ENCODE results near the gene RASGEF1C.

RASGEF1C gene

DNA sequence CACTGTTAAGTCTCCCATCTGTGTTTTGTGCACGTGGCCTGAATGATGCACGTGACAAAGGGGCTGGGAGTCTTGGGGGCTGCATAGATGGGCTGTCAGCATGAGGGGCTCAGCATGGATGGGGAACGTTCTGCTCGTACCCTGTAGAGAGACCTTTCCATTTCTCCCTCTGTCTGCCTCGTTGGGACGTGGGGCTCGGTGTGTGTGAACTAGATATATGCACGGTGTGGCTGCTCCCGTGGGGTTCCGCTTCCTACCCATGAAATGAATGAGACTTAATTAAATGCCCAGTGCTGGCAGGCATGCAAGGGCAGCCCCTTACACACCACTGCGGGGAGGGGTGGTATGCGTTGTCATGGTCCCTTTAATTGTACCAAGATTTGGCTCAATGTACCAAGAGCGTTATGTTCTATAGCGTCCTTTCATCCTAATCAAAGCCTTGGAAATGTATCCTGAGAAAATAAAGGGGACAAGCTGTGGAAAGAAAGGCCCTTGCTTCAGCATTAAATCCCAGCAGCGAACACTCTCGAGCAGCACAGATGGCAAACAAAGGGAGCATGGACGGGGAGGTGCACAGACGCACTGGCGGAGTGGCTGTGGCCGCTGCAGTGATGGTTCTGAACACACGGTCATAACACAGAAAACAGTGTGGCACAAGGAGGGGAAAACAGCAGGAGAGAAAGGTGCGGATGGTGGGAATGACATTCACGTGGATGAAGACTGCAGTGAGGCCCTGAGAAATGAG, 66.8 kb downstream of the RASGEF1C start:
- TF ChIP-seq EZH2phosphoT487 (conservative IDR thresholded peaks at IDR 0.05; ENCODE audit: low read length) = no peak
- TF ChIP-seq, protein P1, sequence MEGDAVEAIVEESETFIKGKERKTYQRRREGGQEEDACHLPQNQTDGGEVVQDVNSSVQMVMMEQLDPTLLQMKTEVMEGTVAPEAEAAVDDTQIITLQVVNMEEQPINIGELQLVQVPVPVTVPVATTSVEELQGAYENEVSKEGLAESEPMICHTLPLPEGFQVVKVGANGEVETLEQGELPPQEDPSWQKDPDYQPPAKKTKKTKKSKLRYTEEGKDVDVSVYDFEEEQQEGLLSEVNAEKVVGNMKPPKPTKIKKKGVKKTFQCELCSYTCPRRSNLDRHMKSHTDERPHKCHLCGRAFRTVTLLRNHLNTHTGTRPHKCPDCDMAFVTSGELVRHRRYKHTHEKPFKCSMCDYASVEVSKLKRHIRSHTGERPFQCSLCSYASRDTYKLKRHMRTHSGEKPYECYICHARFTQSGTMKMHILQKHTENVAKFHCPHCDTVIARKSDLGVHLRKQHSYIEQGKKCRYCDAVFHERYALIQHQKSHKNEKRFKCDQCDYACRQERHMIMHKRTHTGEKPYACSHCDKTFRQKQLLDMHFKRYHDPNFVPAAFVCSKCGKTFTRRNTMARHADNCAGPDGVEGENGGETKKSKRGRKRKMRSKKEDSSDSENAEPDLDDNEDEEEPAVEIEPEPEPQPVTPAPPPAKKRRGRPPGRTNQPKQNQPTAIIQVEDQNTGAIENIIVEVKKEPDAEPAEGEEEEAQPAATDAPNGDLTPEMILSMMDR (IDR thresholded peaks at IDR 0.05; ENCODE audit: insufficient read depth, low read length, poor library complexity, severe bottlenecking) = no peak

DNA sequence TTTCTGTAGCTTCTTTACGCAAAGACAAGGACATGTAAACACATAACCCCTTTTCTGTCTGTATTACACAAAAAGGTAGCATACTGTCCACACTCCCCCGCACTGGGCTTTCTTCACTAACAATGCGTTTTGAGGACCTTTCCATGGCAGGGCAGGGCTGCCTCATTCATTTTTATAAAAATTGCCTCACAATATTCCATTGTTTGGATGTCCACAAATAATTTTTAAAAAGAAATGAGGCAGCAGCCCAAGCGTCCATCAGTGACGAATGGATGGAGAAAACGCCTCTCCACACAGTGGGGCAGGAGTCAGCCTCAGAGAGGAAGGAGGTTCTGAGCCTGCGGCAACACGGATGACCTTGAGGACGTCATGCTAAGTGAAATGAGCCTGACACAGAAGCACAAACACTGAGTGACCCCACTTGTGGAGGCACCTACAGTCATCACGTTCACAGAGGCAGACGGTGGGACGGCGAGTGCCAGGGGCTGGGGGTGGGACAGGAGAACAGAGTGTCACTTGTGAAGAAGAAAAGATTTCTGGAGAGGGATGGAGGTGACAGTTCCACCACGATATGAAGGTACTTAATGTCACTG, 67.8 kb downstream of the RASGEF1C start:
- no peak overlapping the region for H2AFZ ChIP-seq (ENCODE audit: low read depth, low read length, severe bottlenecking)
- H4K20me1 ChIP-seq (ENCODE audit: low read depth, low read length) = no peaks in the 10 kb centered on the region
- no peak overlapping the region for H3K4me2 ChIP-seq (ENCODE audit: low read depth, low read length, poor library complexity, severe bottlenecking)
- H3K9ac ChIP-seq (ENCODE audit: low read length) = no peak overlapping the region
- no peaks in the 10 kb centered on the region for H3K27me3 ChIP-seq (ENCODE audit: low read length)
- H3K4me3 ChIP-seq (ENCODE audit: insufficient read depth, low read length, poor library complexity, severe bottlenecking) = no peak overlapping the region
- H3K36me3 ChIP-seq (ENCODE audit: low read length) = no peaks in the 10 kb centered on the region
- H3K9me3 ChIP-seq (ENCODE audit: insufficient read depth, low read length) = 0 out of 2 replicates have a peak, but pooled peaks cover 3% of the 10 kb centered on the region
- H3F3A ChIP-seq (ENCODE audit: insufficient read depth) = no peaks in the 10 kb centered on the region
- H3K79me2 ChIP-seq (ENCODE audit: insufficient read depth, low read length) = no peaks in the 10 kb centered on the region
- TF ChIP-seq, protein P1 (IDR thresholded peaks at IDR 0.05; ENCODE audit: insufficient read depth, low read length, poor library complexity, severe bottlenecking) = no peak
- TF ChIP-seq EZH2phosphoT487 (conservative IDR thresholded peaks at IDR 0.05; ENCODE audit: low read length) = no peak
- H3K9me2 ChIP-seq (replicated peaks; ENCODE audit: insufficient read depth, low read length) = no peaks in the 10 kb centered on the region
- H3K27ac ChIP-seq (ENCODE audit: low read depth, low read length) = no peak overlapping the region

More for the DNA sequence above, 66.8 kb downstream of the RASGEF1C start:
- Histone ChIP-seq H3K79me2 (ENCODE audit: insufficient read depth, low read length) (no peaks in the 10 kb centered on the region), H3K9me3 (ENCODE audit: insufficient read depth, low read length) (0 out of 2 replicates have a peak, but pooled peaks cover 6% of the 10 kb centered on the region), H3K9ac (ENCODE audit: low read length) (no peak overlapping the region), H3K36me3 (ENCODE audit: low read length) (no peaks in the 10 kb centered on the region), H4K20me1 (ENCODE audit: low read depth, low read length) (no peaks in the 10 kb centered on the region), H3F3A (ENCODE audit: insufficient read depth) (no peaks in the 10 kb centered on the region), H3K4me3 (ENCODE audit: insufficient read depth, low read length, poor library complexity, severe bottlenecking) (no peak overlapping the region), H2AFZ (ENCODE audit: low read depth, low read length, severe bottlenecking) (no peak overlapping the region), H3K27ac (ENCODE audit: low read depth, low read length) (no peak overlapping the region), H3K9me2 (replicated peaks; ENCODE audit: insufficient read depth, low read length) (no peaks in the 10 kb centered on the region), H3K27me3 (ENCODE audit: low read length) (no peaks in the 10 kb centered on the region), H3K4me2 (ENCODE audit: low read depth, low read length, poor library complexity, severe bottlenecking) (no peak overlapping the region)

DNA sequence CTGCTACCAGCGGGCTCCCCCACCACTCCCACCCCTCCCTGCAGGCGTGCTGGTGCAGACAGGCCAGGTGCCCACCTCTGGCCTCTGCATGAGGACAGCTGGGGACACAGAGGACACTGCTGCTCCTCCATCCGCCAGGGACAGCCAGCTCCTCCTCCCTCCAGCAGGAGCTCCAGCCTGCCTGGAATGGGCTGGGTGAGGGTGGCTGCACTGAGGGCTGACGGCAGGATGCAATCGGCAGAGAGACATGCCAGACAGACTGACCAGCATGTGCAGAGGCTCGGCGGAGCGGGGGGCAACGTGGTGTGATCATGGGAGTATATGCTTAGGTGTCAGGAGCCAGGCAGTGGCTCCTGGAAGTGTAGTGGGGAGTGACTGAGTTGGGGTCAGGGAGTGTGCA, 68.4 kb downstream of the RASGEF1C start:
- H3F3A ChIP-seq (ENCODE audit: insufficient read depth) = no peaks in the 10 kb centered on the region

More for the DNA sequence above, 68.4 kb downstream of the RASGEF1C start:
- H3K79me2 ChIP-seq (ENCODE audit: insufficient read depth, low read length) = no peaks in the 10 kb centered on the region
- H2AFZ ChIP-seq (ENCODE audit: low read depth, low read length, severe bottlenecking) = no peak overlapping the region
- TF ChIP-seq, protein P1 (IDR thresholded peaks at IDR 0.05; ENCODE audit: insufficient read depth, low read length, poor library complexity, severe bottlenecking) = no peak
- TF ChIP-seq EZH2phosphoT487 (conservative IDR thresholded peaks at IDR 0.05; ENCODE audit: low read length) = no peak
- H3K9me2 ChIP-seq (replicated peaks; ENCODE audit: insufficient read depth, low read length) = no peaks in the 10 kb centered on the region
- no peaks in the 10 kb centered on the region for H3K9me3 ChIP-seq (ENCODE audit: insufficient read depth, low read length)
- H3K36me3 ChIP-seq (ENCODE audit: low read length) = no peaks in the 10 kb centered on the region
- no peak overlapping the region for H3K4me2 ChIP-seq (ENCODE audit: low read depth, low read length, poor library complexity, severe bottlenecking)
- no peaks in the 10 kb centered on the region for H3K27me3 ChIP-seq (ENCODE audit: low read length)
- no peaks in the 10 kb centered on the region for H4K20me1 ChIP-seq (ENCODE audit: low read depth, low read length)
- H3K9ac ChIP-seq (ENCODE audit: low read length) = no peak overlapping the region
- H3K4me3 ChIP-seq (ENCODE audit: insufficient read depth, low read length, poor library complexity, severe bottlenecking) = no peak overlapping the region
- H3K27ac ChIP-seq (ENCODE audit: low read depth, low read length) = no peak overlapping the region
